GM08714 (cell line): Measurements from ENCODE around the gene PDGFA.

Experiments
- H3K4me3 ChIP-seq: fragments of 200-500 bp; sonication (Bioruptor generic); 2 replicates; pipeline ENCODE4 v1.5.1; 2014; ENCODE audit warnings: mild to moderate bottlenecking, low read length, inconsistent platforms
- ZNF274 ChIP-seq: IDR thresholded peaks from 2 replicates; pipeline ENCODE4 v1.6.1; 2012; ENCODE audit warnings: mild to moderate bottlenecking, low read depth, low read length

The PDGFA gene

DNA sequence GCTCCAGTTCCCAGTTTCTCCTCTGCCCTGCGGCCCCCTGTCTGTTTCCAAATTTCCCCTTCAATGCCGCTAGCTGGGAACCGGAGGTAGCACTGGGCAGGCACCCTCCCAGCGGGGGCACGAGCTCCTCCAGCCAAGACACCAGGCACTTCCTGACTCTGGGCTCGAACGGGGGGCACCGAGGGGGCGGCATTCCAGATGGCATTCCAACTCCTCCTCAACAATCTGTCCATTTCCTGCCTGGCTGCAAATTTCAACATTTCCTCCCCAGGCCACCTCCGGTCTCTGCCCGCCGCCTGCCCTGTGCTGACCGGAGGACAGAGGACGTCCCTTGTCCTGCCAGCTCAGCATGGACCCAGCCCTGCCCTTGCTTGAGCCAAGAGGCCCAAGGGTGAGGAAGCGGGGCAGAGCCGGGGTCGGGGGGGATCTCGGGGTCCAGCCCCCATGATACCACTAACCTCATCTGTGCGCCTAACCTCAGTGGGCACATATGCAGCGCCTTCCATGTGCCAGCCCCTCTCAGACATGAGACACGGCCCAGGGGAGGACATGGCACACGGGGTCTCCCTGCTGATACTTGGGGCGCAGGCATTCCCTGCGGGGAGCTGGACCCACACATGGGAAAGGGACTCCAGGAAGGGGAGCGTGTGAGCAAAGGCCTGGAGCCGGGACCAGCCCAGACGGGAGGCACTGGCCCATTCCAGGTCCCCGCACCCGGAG is 58.0 kb downstream of the PDGFA start:
- no peak overlapping the region for H3K4me3 ChIP-seq
- no peak for TF ChIP-seq ZNF274

GRCh38 chr7:461117-461452 is 58.6 kb downstream of the PDGFA start:
- no peak for TF ChIP-seq ZNF274

DNA sequence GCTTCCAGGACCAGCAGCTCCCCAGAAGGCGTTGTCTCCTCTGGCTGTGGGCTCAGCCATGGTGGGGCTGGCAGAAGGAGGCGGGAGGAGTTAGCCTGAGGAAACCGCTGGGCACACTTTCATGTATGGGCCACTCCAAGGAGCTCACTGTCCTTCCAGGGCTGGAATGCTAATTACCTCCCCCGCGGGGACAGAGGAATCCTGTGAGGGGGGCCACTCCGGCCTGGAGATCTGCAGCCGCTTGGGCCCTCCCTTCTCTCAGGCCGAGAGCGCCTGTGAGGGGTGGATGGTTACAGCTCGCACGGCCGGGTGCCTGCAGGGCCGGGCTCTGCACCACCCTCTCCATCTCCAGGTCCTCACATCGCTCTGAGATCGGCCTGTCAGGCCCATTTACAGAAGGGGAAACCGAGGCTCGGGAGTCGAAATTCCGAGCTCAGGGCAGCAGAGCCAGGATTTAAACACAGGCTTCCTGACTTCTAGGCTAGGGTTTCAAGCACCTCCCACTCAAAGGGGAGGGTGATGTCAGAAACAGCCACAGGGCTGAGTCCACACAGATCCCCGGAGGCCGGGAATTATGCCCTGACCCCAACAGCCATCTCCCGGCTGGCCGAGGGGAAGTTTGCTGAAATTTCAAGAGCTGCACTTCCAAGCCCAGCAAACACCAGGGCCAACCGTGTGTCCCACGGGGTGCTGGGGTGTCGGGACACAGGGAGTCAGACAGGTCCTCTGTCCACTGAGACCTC is 59.1 kb downstream of the PDGFA start:
- no peak for TF ChIP-seq ZNF274
- H3K4me3 ChIP-seq: no peak overlapping the region

More at GRCh38 chr7:461117-461452, 58.6 kb downstream of the PDGFA start:
- no peak overlapping the region for H3K4me3 ChIP-seq

- no peak overlapping the region for H3K4me3 ChIP-seq
- TF ChIP-seq ZNF274: no peak
Observed at GRCh38 chr7:459584-460373, 59.9 kb downstream of the PDGFA start.

DNA sequence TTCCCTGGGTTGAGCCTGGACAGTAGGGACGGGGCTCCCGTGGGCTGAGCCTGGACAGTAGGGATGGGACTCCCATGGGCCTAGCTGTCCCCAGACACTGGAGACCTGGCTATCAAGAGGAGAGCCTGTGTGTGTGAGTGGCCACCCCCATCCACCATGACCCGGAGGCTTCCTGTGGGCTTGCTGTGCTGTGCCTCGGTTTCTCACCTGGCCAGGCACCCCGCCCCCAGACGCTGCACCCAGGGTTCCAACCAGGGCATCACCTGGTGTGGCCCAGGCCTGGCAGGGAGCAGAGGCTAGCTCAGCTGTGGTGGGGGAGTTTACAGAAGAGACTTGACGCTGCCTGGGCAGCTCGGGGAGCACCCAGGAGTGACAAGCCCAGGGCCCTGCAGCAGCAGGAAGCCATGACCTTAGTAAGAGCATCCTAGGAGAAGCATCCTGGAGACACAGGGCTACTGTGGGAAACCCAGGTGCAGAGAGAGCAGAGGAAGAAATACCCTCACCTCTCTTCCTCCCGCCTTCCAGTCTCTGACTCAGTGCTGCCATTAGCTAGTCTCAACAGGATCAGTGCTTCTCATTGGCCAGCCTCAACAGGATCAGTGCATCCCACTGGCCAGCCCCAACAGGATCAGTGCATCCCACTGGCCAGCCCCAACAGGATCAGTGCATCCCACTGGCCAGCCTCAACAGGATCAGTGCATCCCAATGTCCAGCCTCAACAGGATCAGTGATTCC is 61.0 kb downstream of the PDGFA start:
- H3K4me3 ChIP-seq: no peak overlapping the region
- TF ChIP-seq ZNF274: no peak

DNA sequence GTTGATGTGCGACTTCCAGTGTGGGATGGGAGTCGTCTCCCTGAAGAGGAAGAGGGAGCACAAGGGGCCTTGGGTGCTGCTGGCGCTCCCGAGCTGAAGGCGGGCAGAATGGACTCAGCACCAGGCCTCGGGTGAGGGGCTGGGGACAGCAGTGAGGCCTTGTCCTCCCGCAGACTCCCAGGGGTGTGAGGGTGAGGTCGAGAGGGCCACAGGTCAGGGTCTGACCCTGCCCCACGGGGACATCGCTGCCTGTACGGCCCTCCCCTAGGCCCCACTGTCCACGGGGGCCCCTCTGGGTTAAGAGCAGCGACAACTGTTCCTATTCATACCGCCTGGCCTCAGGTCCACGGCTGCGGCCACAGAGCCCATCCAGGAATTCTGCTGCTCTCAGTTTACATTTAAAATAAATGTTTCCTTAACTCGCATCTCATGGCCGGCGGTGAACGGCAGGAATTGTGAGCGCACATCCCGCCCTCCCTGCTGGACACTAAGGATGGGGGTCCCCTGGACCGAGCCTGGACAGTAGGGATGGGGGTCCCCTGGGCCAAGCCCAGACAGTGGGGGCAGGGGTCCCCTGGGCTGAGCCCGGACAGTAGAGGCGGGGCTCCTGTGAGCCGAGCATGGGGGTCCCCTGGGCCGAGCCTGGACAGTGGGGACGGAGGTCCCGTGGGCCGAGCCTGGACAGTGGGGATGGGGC is 61.7 kb downstream of the PDGFA start:
- H3K4me3 ChIP-seq: no peak overlapping the region
- TF ChIP-seq ZNF274: no peak

DNA sequence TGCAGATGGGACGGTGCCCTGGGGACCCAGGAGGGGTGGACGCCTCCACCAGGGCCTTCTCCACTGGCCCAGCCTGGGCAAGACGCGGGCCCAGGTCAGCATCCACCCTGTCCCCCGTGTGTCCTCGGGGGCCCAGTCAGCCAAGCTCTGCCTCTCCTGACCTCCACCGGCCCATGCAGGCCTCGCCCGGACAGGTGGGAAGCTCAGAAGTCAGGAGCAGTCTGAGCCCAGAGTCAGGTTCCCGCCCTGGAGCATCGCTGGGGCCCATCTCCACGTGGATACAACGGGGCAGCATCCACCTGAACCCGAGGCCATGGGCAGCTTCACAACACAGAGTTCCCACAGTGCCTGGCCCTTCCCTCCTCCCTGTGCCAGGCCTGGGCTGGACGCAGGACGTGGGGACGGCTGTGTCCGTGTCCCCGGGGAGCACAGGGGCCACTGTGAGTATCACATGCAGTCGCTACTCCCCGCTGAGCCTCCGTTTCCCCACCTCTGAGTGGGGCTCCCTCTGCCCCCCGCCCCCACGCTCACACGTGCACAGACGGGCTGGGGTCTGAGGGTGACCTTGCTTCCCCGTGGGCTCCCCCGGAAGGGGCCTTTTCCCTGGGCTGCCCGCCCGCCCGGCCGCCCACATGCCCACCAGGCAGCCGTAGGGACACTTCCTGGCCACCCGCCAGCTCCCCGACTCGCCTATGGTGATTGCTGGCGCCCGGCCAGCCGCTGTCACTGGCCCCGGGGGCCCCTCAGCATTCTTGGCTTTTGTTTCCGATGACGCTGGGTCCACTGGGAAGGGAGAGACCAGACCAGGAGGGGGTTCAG is 64.3 kb downstream of the PDGFA start:
- no peak overlapping the region for H3K4me3 ChIP-seq
- no peak for TF ChIP-seq ZNF274

DNA sequence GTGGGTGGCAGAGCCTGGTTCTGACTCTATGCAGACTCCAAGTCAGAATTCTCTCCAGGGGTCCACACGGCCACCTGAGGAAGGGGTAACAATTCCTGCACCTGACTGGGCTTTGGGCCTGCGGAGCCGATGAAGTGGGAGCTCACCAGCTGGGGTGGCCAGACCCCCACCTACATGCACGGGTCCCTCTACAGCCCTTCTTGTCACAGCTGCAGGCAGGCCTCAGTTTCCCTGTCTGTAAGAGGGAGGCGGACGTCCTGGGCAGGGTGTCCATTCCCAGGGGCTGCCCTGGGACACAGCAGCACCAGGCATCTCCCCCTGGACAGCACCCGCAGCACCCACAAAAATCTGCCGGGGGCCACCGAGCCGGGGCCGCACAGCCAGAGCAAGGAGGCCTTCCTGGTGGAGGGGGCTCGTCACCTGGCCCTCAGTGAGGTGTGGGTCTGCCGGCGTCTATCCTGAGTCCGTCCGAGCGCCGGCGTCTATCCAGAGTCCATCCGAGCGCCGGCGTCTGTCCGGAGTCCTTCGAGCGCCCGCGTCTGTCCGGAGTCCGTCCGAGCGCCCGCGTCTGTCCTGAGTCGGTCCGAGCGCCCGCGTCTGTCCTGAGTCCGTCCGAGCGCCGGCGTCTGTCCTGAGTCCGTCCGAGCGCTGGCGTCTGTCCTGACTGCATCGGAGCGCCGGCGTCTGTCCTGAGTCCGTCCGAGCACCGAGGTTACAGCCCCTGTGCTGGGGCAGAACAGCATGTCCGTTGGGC is 65.1 kb downstream of the PDGFA start:
- H3K4me3 ChIP-seq: no peak overlapping the region

GRCh38 chr7:453597-454306 is 65.9 kb downstream of the PDGFA start:
- no peak for TF ChIP-seq ZNF274
- no peak overlapping the region for H3K4me3 ChIP-seq

More for the DNA sequence above, 65.1 kb downstream of the PDGFA start:
- TF ChIP-seq ZNF274: no peak

DNA sequence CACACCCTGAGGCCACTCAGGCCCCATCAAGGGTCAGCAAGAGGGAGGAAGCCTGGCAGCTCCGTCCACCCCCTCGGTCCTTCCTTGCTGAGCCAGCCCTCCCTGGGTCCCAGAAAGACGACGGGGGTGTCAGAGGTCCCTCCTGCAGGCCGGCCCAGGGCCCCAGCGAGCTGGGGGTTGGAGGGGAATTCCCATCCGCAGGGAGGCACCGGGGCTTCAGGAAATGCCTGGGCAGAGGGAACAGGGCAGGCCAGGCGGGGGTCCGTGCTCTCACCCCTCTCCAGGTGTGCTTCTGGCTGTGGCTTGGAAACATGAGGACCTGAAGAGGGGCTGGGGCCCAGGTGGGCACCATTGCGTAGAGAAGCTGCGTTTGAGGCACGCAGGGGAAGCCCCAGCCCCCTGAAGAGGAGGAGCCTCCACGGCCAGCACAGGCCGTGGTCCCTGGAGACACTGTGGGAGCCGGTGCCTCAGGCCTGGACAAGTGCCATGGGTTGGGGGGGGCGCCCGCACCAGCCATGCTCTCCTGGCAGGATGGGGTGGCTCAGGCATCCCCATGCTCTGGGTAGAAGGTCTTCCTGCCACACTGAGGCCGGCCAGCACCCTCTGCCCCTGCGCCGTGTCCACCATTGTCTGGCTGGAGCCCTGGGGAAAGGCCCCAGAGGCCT is 66.7 kb downstream of the PDGFA start:
- no peak for TF ChIP-seq ZNF274
- H3K4me3 ChIP-seq: no peak overlapping the region

GRCh38 chr7:452226-452751 is 67.4 kb downstream of the PDGFA start:
- no peak overlapping the region for H3K4me3 ChIP-seq
- TF ChIP-seq ZNF274: no peak
